AG09319 (cell line): Measurements from ENCODE around the gene ZNF366.

Source experiments
- DNase-seq: peaks from one replicate; pipeline ENCODE4 v3.0.0-alpha.2; 2010; ENCODE audit warnings: low read depth; ENCODE audit errors: extremely low read depth
- CTCF ChIP-seq: IDR thresholded peaks from 2 replicates; pipeline ENCODE4 v1.5.1; 2011; ENCODE audit warnings: low read depth, mild to moderate bottlenecking, inconsistent platforms, low read length, moderate library complexity

The ZNF366 gene

GRCh38 chr5:72476275-72476674, 30.9 kb downstream of the ZNF366 start:
- no peak for DNase-seq

GRCh38 chr5:72474516-72474915, 32.7 kb downstream of the ZNF366 start:
- TF ChIP-seq CTCF: no peak
- DNase-seq: no peak

More at GRCh38 chr5:72476275-72476674, 30.9 kb downstream of the ZNF366 start:
- no peak for TF ChIP-seq CTCF

- no peak for TF ChIP-seq CTCF
- no peak for DNase-seq
Measured at GRCh38 chr5:72474046-72474500, 33.1 kb downstream of the ZNF366 start.

GRCh38 chr5:72472666-72473422, 34.4 kb downstream of the ZNF366 start:
- no peak for DNase-seq
- TF ChIP-seq CTCF: no peak

- DNase-seq: no peak
Measured at GRCh38 chr5:72472031-72472430, 35.2 kb downstream of the ZNF366 start.

GRCh38 chr5:72470826-72471225, 36.4 kb downstream of the ZNF366 start:
- DNase-seq: no peak
- no peak for TF ChIP-seq CTCF

More at GRCh38 chr5:72472031-72472430, 35.2 kb downstream of the ZNF366 start:
- TF ChIP-seq CTCF: no peak

- no peak for DNase-seq
- no peak for TF ChIP-seq CTCF
Measured at GRCh38 chr5:72468606-72469005, 38.6 kb downstream of the ZNF366 start.
